GM12878 (cell line): ENCODE results near the gene DIP2C. TPM values are rescaled to one million over a fixed set of nuclear protein-coding genes. Genes with fewer than 3 reads are reported as not detected.

ENCODE experiments used
- ATAC-seq: fragments of 200-7000 bp; cut with Tn5 transposase; 3 replicates; pipeline ENCODE4 v1.9.1; 2020; ENCODE audit warnings: mild to moderate bottlenecking, moderate library complexity
- BruUV-seq: library from RNA; stranded (reverse); fragments of 400-500 nt; replicated peaks from 2 replicates; lab custom pipeline; 2021; lab: Mats Ljungman, UMichigan
- CTCF ChIA-PET: fragments of 300-600 bp; sonication (Branson Sonifier 250); formaldehyde crosslinking; extraction: SDS; loops from one replicate; lab custom pipeline; 2021; ENCODE audit warnings: inconsistent platforms; lab: Yijun Ruan, JAX
- POLR2A ChIA-PET: fragments of 350-600 bp; formaldehyde crosslinking; extraction: SDS; loops from one replicate; lab custom pipeline; 2021; ENCODE audit warnings: inconsistent platforms; lab: Charles Lee
- RAD21 ChIA-PET: fragments of 300-600 bp; sonication (Branson Sonifier 250); formaldehyde crosslinking; loops from one replicate; lab custom pipeline; 2023; ENCODE audit warnings: antibody characterized with exemption; ENCODE audit not compliant: unreplicated experiment; lab: Charles Lee
- SMC1A ChIA-PET: fragments of 300-600 bp; sonication (Branson Sonifier 250); formaldehyde crosslinking; loops from one replicate; lab custom pipeline; 2023; ENCODE audit not compliant: unreplicated experiment, uncharacterized antibody; lab: Charles Lee
- DNase-seq: peaks from one replicate; pipeline ENCODE4 v3.0.0-alpha.2; 2011; ENCODE audit warnings: low read depth, low spot score
- FAIRE-seq: peaks from 3 replicates; lab custom pipeline; 2011; peaks lifted over from hg19 to GRCh38; lab: Jason Lieb, UNC
- H2AFZ ChIP-seq: 2 replicates; pipeline ENCODE4 v1.6.0; 2011; ENCODE audit warnings: low read depth, low read length, control low read depth; ENCODE audit not compliant: control insufficient read depth
- H3K27ac ChIP-seq: 2 replicates; pipeline ENCODE4 v1.5.1; 2011; ENCODE audit warnings: control low read depth; ENCODE audit not compliant: control insufficient read depth, insufficient read depth
- H3K27me3 ChIP-seq, 2 experiments: replicated peaks in 1 of 2; 2 replicates each; pipeline versions ENCODE4 v1.6.0 to v1.6.1; 2011; ENCODE audit warnings: low read length in 1 of 2; ENCODE audit not compliant: control insufficient read depth in 2 of 2, insufficient read depth in 2 of 2
- H3K36me3 ChIP-seq, 2 experiments: 2 replicates each; pipeline ENCODE4 v1.5.1; 2011; ENCODE audit warnings: low read length in 1 of 2; ENCODE audit not compliant: control insufficient read depth in 2 of 2, insufficient read depth in 2 of 2
- H3K4me1 ChIP-seq: 2 replicates; pipeline ENCODE4 v1.6.1; 2011; ENCODE audit warnings: mild to moderate bottlenecking, low read length, moderate library complexity, mixed read lengths; ENCODE audit not compliant: control insufficient read depth, insufficient read depth
- H3K4me2 ChIP-seq: 2 replicates; pipeline ENCODE4 v1.6.0; 2011; ENCODE audit warnings: control low read depth; ENCODE audit not compliant: control insufficient read depth, insufficient read depth
- H3K4me3 ChIP-seq: fragments of 200-600 bp; sonication (generic); 2 replicates; pipeline ENCODE4 v1.5.1; 2016
- H3K79me2 ChIP-seq: 2 replicates; pipeline ENCODE4 v1.6.0; 2011; ENCODE audit warnings: low read length; ENCODE audit not compliant: control insufficient read depth, insufficient read depth
- H3K9ac ChIP-seq: 2 replicates; pipeline ENCODE4 v1.8.0; 2011; ENCODE audit warnings: low read length, control low read depth, mixed read lengths; ENCODE audit not compliant: control insufficient read depth, insufficient read depth
- H3K9me3 ChIP-seq: replicated peaks from 3 replicates; pipeline ENCODE4 v1.5.1; 2011; ENCODE audit warnings: mild to moderate bottlenecking, low read length; ENCODE audit not compliant: control insufficient read depth, insufficient read depth
- H4K20me1 ChIP-seq: 2 replicates; pipeline ENCODE4 v1.6.0; 2011; ENCODE audit not compliant: control insufficient read depth, insufficient read depth
- BCLAF1 ChIP-seq: fragments of 450-650 bp; IDR thresholded peaks from 2 replicates; pipeline ENCODE4 v1.6.1; 2017; ENCODE audit warnings: antibody characterized with exemption, mild to moderate bottlenecking, moderate library complexity
- CBX3 ChIP-seq: fragments of 200-600 bp; sonication (generic); IDR thresholded peaks from 2 replicates; pipeline ENCODE4 v1.6.1; 2016; ENCODE audit warnings: low read depth, borderline replicate concordance
- ETV6 ChIP-seq, 2 experiments: fragments of 450-650 bp in 1 of 2; IDR thresholded peaks in 1 of 2; conservative IDR thresholded peaks in 1 of 2; 2 replicates each; pipeline ENCODE4 v1.6.1; 2014; ENCODE audit warnings: antibody characterized with exemption in 1 of 2, borderline replicate concordance in 1 of 2, low read depth in 1 of 2, mild to moderate bottlenecking in 1 of 2, moderate library complexity in 1 of 2
- LARP7 ChIP-seq: fragments of 450-650 bp; IDR thresholded peaks from 2 replicates; pipeline ENCODE4 v1.6.1; 2017; ENCODE audit warnings: mild to moderate bottlenecking
- MLLT1 ChIP-seq: fragments of 450-650 bp; IDR thresholded peaks from 2 replicates; pipeline ENCODE4 v1.6.1; 2016; ENCODE audit warnings: mild to moderate bottlenecking
- MTA2 ChIP-seq: fragments of 450-650 bp; IDR thresholded peaks from 2 replicates; pipeline ENCODE4 v1.6.1; 2016; ENCODE audit warnings: low read depth, mild to moderate bottlenecking, moderate library complexity
- MTA3 ChIP-seq: IDR thresholded peaks from 2 replicates; pipeline ENCODE4 v1.6.1; 2012; ENCODE audit warnings: low read length, inconsistent platforms, borderline replicate concordance
- MXI1 ChIP-seq: fragments of 150-350 bp; IDR thresholded peaks from 2 replicates; pipeline ENCODE4 v1.6.1; 2011; ENCODE audit warnings: low read depth, mild to moderate bottlenecking, inconsistent platforms, low read length, improper control_type of control experiment
- MYB ChIP-seq: fragments of 150-350 bp; IDR thresholded peaks from 2 replicates; pipeline ENCODE4 v1.6.1; 2014; ENCODE audit warnings: mild to moderate bottlenecking, low read depth, low read length, borderline replicate concordance
- MYC ChIP-seq: IDR thresholded peaks from 2 replicates; pipeline ENCODE4 v1.6.1; 2011; ENCODE audit warnings: mild to moderate bottlenecking, low read length, moderate library complexity, inconsistent platforms; ENCODE audit not compliant: insufficient read depth, insufficient replicate concordance, insufficient read length, severe bottlenecking
- NFIC ChIP-seq: IDR thresholded peaks from 2 replicates; pipeline ENCODE4 v1.6.1; 2012; ENCODE audit warnings: low read depth, mild to moderate bottlenecking, inconsistent platforms, low read length, moderate library complexity
- NR2F1 ChIP-seq: fragments of 450-650 bp; conservative IDR thresholded peaks from 2 replicates; pipeline ENCODE4 v1.6.1; 2017; ENCODE audit warnings: mild to moderate bottlenecking
- PAX8 ChIP-seq: fragments of 450-650 bp; IDR thresholded peaks from 2 replicates; pipeline ENCODE4 v1.6.1; 2017; ENCODE audit warnings: mild to moderate bottlenecking, moderate library complexity
- STAT3 ChIP-seq: IDR thresholded peaks from 2 replicates; pipeline ENCODE4 v1.6.1; 2011; ENCODE audit warnings: low read depth, low read length, improper control_type of control experiment
- TCF7 ChIP-seq: IDR thresholded peaks from 2 replicates; pipeline ENCODE4 v1.6.1; 2014; ENCODE audit warnings: antibody characterized with exemption, borderline replicate concordance
- WGBS: methylation state at CpG from one replicate; pipeline ENCODE4 v1.1.6; 2016; ENCODE audit warnings: low lambda C conversion rate; ENCODE audit not compliant: insufficient replicate concordance, insufficient coverage; ENCODE audit errors: missing lambda C conversion rate; 5-methylcytosine and 5-hydroxymethylcytosine counted together
- in situ Hi-C: fragments of 300-500 bp; cut with MboI; formaldehyde crosslinking; loops from 9 replicates; pipeline ENCODE4 v1.14.3; 2018; ENCODE audit warnings: mixed read lengths
- intact Hi-C: fragments of 100-400 bp; cut with micrococcal nuclease; formaldehyde crosslinking; loops from one replicate; pipeline ENCODE4 v1.14.2; 2022; ENCODE audit not compliant: unreplicated experiment
- polyA plus RNA-seq, 11 experiments: library from polyadenylated mRNA; depleted of rRNA in 4 of 11; unstranded in 6 of 11; stranded (reverse) in 5 of 11; fragments of >200 nt; fragmentation: Nextera tagmentation in 4 of 11; fragmentation: Illumina TruSeq in 1 of 11; extraction: Ambion mirVana in 4 of 11; extraction: Trizol in 1 of 11; gene quantifications; 1 replicate in 1 of 11; 2 replicates in 10 of 11; pipeline versions ENCODE4 v1.2.1 to v1.2.3, GENCODE V29; 2011 to 2016; ENCODE audit warnings: inconsistent platforms in 2 of 11, missing spikeins in 2 of 11, low read depth in 1 of 11
- total RNA-seq, 4 experiments: library from RNA; depleted of rRNA in 3 of 4; stranded (reverse); fragments of >200 nt in 3 of 4; fragmentation: Illumina TruSeq in 1 of 4; extraction: Trizol in 1 of 4; gene quantifications; 2 replicates each; pipeline versions ENCODE4 v1.2.1 to v1.2.3, GENCODE V29; 2013 to 2021

Gene DIP2C
- total and polyA plus RNA-seq, 10 of the 15 experiments (the other 5 are each of a cell fraction or from before 2014, with no cell fraction given) = 0.01 to 0.10 (median 0.06) TPM

GRCh38 chr10:680745-681144 lies 8.7 kb downstream of the DIP2C start:
- Histone ChIP-seq H3K9me3 (no peaks in the 10 kb centered on the region), H4K20me1 (no peaks in the 10 kb centered on the region), H3K9ac (no peak overlapping the region), H3K36me3 (no peaks in the 10 kb centered on the region), H3K4me3 (no peak overlapping the region), H3K79me2 (no peaks in the 10 kb centered on the region), H3K27me3 (no peaks in the 10 kb centered on the region), H3K4me1 (no peaks in the 10 kb centered on the region), H2AFZ (no peak overlapping the region), H3K27ac (no peak overlapping the region), H3K4me2 (no peak overlapping the region)
- ChIA-PET RAD21 (no interaction called here), POLR2A (no interaction called here), SMC1A (no interaction called here), CTCF (no interaction called here)
- in situ Hi-C loops = no loop called here
- intact Hi-C loops = no loop called here
- no peak for DNase-seq
- no peak for FAIRE-seq
- WGBS = 48% methylated on average over 12 of the region's 12 CpGs
- TF ChIP-seq MYB = no peak
- no peak for TF ChIP-seq BCLAF1
- TF ChIP-seq TCF7 = no peak
- TF ChIP-seq STAT3 = no peak
- no peak for ATAC-seq
- no TSS peak for BruUV-seq

GRCh38 chr10:680146-680545 lies 9.3 kb downstream of the DIP2C start:
- in situ Hi-C loops (no loop called here), intact Hi-C loops (no loop called here)
- H4K20me1 ChIP-seq = no peaks in the 10 kb centered on the region
- H3K9me3 ChIP-seq = no peaks in the 10 kb centered on the region
- no peak overlapping the region for H3K4me3 ChIP-seq
- no peak overlapping the region for H3K4me2 ChIP-seq
- SMC1A ChIA-PET = no interaction called here
- no peak overlapping the region for H3K27ac ChIP-seq
- H3K9ac ChIP-seq = no peak overlapping the region
- no TSS peak for BruUV-seq
- H3K27me3 ChIP-seq = no peaks in the 10 kb centered on the region
- POLR2A ChIA-PET = no interaction called here
- no peaks in the 10 kb centered on the region for H3K36me3 ChIP-seq
- no peaks in the 10 kb centered on the region for H3K79me2 ChIP-seq
- ATAC-seq (no peak; the same call in 2 of the 3 replicates), FAIRE-seq (no peak), DNase-seq (no peak)
- no peaks in the 10 kb centered on the region for H3K4me1 ChIP-seq
- RAD21 ChIA-PET = no interaction called here
- WGBS = 60% methylated on average over 11 of the region's 11 CpGs
- H2AFZ ChIP-seq = no peak overlapping the region
- CTCF ChIA-PET = no interaction called here
- TF ChIP-seq CBX3 (no peak), NR2F1 (no peak), MLLT1 (no peak), NFIC (no peak), MXI1 (no peak), PAX8 (no peak), MTA3 (no peak), ETV6 (conservative IDR thresholded peaks at IDR 0.05 in 1 of 2, IDR thresholded peaks at IDR 0.05 in 1 of 2; ENCODE audit: borderline replicate concordance in 1 of 2, low read depth in 1 of 2) (no peak), LARP7 (no peak), MTA2 (no peak), MYC (no peak)
